HEK293 (cell line): ENCODE results near the gene PIP5K1C.

Experiments used
- TCF7L2 ChIP-seq: IDR thresholded peaks from 2 replicates; pipeline ENCODE4 v1.6.1; 2011; ENCODE audit warnings: low read depth, mild to moderate bottlenecking, inconsistent platforms, low read length, moderate library complexity, borderline replicate concordance
- YY1 ChIP-seq: fragments of 450-650 bp; formaldehyde crosslinking; IDR thresholded peaks from 2 replicates; pipeline ENCODE4 v1.5.1; 2018; ENCODE audit warnings: missing biosample characterization, missing genetic modification characterization
- ZNF501 ChIP-seq: fragments of 450-650 bp; formaldehyde crosslinking; IDR thresholded peaks from 2 replicates; pipeline ENCODE4 v1.5.1; 2016; ENCODE audit warnings: missing biosample characterization, missing genetic modification characterization
- TF ChIP-seq, protein P1 (sequence below): fragments of 450-650 bp; formaldehyde crosslinking; IDR thresholded peaks from 2 replicates; pipeline ENCODE4 v1.5.1; 2016; ENCODE audit warnings: missing biosample characterization, missing genetic modification characterization
- TF ChIP-seq, protein P2 (sequence below): fragments of 450-650 bp; formaldehyde crosslinking; IDR thresholded peaks from 2 replicates; pipeline ENCODE4 v1.5.1; 2016; ENCODE audit warnings: missing biosample characterization, missing genetic modification characterization

DNA sequence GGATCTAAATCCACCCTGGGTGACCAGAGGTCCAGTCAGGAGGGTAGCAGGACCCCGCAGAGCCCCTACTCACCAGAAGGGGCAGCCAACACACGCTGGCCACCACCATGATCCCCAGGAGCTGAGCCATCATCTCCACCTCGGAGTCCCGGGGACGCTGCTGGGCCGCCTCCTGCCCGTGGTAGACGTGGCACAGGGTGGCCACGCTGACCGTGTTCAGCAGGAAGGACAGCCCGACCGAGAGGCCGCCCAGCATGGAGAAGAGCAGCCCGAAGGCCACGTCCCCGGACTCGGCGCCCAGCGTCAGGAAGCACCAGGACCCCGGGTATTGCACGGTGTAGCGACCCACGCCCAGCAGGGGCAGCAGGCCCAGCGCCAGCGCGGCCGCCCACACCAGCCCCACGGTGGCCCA, 100.5 kb downstream of the PIP5K1C start:
- TF ChIP-seq, protein P1, sequence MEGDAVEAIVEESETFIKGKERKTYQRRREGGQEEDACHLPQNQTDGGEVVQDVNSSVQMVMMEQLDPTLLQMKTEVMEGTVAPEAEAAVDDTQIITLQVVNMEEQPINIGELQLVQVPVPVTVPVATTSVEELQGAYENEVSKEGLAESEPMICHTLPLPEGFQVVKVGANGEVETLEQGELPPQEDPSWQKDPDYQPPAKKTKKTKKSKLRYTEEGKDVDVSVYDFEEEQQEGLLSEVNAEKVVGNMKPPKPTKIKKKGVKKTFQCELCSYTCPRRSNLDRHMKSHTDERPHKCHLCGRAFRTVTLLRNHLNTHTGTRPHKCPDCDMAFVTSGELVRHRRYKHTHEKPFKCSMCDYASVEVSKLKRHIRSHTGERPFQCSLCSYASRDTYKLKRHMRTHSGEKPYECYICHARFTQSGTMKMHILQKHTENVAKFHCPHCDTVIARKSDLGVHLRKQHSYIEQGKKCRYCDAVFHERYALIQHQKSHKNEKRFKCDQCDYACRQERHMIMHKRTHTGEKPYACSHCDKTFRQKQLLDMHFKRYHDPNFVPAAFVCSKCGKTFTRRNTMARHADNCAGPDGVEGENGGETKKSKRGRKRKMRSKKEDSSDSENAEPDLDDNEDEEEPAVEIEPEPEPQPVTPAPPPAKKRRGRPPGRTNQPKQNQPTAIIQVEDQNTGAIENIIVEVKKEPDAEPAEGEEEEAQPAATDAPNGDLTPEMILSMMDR (tag by site-specific recombination), result no peak
- TF ChIP-seq YY1, result no peak
- TF ChIP-seq TCF7L2, result no peak
- no peak for TF ChIP-seq ZNF501 (tag by site-specific recombination)
- TF ChIP-seq, protein P2, sequence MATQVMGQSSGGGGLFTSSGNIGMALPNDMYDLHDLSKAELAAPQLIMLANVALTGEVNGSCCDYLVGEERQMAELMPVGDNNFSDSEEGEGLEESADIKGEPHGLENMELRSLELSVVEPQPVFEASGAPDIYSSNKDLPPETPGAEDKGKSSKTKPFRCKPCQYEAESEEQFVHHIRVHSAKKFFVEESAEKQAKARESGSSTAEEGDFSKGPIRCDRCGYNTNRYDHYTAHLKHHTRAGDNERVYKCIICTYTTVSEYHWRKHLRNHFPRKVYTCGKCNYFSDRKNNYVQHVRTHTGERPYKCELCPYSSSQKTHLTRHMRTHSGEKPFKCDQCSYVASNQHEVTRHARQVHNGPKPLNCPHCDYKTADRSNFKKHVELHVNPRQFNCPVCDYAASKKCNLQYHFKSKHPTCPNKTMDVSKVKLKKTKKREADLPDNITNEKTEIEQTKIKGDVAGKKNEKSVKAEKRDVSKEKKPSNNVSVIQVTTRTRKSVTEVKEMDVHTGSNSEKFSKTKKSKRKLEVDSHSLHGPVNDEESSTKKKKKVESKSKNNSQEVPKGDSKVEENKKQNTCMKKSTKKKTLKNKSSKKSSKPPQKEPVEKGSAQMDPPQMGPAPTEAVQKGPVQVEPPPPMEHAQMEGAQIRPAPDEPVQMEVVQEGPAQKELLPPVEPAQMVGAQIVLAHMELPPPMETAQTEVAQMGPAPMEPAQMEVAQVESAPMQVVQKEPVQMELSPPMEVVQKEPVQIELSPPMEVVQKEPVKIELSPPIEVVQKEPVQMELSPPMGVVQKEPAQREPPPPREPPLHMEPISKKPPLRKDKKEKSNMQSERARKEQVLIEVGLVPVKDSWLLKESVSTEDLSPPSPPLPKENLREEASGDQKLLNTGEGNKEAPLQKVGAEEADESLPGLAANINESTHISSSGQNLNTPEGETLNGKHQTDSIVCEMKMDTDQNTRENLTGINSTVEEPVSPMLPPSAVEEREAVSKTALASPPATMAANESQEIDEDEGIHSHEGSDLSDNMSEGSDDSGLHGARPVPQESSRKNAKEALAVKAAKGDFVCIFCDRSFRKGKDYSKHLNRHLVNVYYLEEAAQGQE (tag by site-specific recombination), result no peak
